HG02938 (cell line): ENCODE results near the gene ST7L.
"Not testable (repeated sequence)": the region's sequence is repeated elsewhere in the genome, so short reads cannot be mapped to it uniquely, and the experiment has no call there.

Source experiments
- ATAC-seq: cut with Tn5 transposase; IDR thresholded peaks from one replicate; pipeline ENCODE4 v1.9.1; 2021; ENCODE audit warnings: mild to moderate bottlenecking, moderate library complexity; ENCODE audit not compliant: unreplicated experiment

ST7L gene

GRCh38 chr1:112501810-112502641 lies 116.9 kb downstream of the ST7L start:
- no peak for ATAC-seq

GRCh38 chr1:112496290-112496689 lies 122.7 kb downstream of the ST7L start:
- no peak for ATAC-seq

- ATAC-seq = no peak
Measured at GRCh38 chr1:112493351-112493750, 125.6 kb downstream of the ST7L start.

GRCh38 chr1:112492076-112492475 lies 126.9 kb downstream of the ST7L start:
- no peak for ATAC-seq

- no peak for ATAC-seq
Measured at GRCh38 chr1:112488141-112488540, 130.8 kb downstream of the ST7L start.

- not testable (repeated sequence) for ATAC-seq
Measured at GRCh38 chr1:112487686-112488085, 131.3 kb downstream of the ST7L start.

GRCh38 chr1:112486063-112486462 lies 132.9 kb downstream of the ST7L start:
- not testable (repeated sequence) for ATAC-seq

GRCh38 chr1:112478314-112478713 lies 140.6 kb downstream of the ST7L start:
- ATAC-seq = no peak

GRCh38 chr1:112477550-112477949 lies 141.4 kb downstream of the ST7L start:
- no peak for ATAC-seq
